H1 (cell line): ENCODE measurements around the gene GATC. TPM values are rescaled to one million over a fixed set of nuclear protein-coding genes. Genes with fewer than 3 reads are reported as not detected.
A peak's percentile ranks its signal among the peaks of the same experiment; 100 is the strongest.

ENCODE experiments used
- CTCF ChIA-PET: fragments of 300-600 bp; sonication (Branson Sonifier 250); formaldehyde crosslinking; loops from one replicate; lab custom pipeline; 2021; ENCODE audit not compliant: partially characterized antibody; lab: Charles Lee
- POLR2A ChIA-PET: fragments of 300-600 bp; sonication (Branson Sonifier 250); formaldehyde crosslinking; loops from one replicate; lab custom pipeline; 2021; ENCODE audit warnings: inconsistent platforms; ENCODE audit not compliant: partially characterized antibody; lab: Charles Lee
- DNase-seq, 2 experiments: peaks; one replicate each; pipeline versions ENCODE4 v3.0.0 to v3.0.0-alpha.2; 2010 to 2022; ENCODE audit warnings: low spot score in 2 of 2, low read depth in 1 of 2, mixed read lengths in 1 of 2
- FAIRE-seq: peaks from 2 replicates; lab custom pipeline; 2011; peaks lifted over from hg19 to GRCh38; lab: Jason Lieb, UNC
- H2AFZ ChIP-seq: 2 replicates; pipeline ENCODE4 v1.8.1; 2012; ENCODE audit warnings: low read length, inconsistent platforms
- H2AK5ac ChIP-seq: 2 replicates; pipeline ENCODE4 v1.6.1; 2013; ENCODE audit warnings: low read depth, low read length
- H2BK120ac ChIP-seq: replicated peaks from 2 replicates; pipeline ENCODE3; 2013; ENCODE audit warnings: low read depth, low read length, inconsistent platforms
- H2BK12ac ChIP-seq: 2 replicates; pipeline ENCODE4 v1.6.1; 2013; ENCODE audit warnings: low read depth, low read length
- H2BK15ac ChIP-seq: 2 replicates; pipeline ENCODE4 v1.6.1; 2013; ENCODE audit warnings: low read length
- H2BK20ac ChIP-seq: 2 replicates; pipeline ENCODE4 v1.6.1; 2013; ENCODE audit warnings: low read length
- H2BK5ac ChIP-seq: 2 replicates; pipeline ENCODE4 v1.6.1; 2013; ENCODE audit warnings: low read depth, low read length
- H3K14ac ChIP-seq: 2 replicates; pipeline ENCODE4 v1.6.1; 2013; ENCODE audit warnings: inconsistent platforms; ENCODE audit not compliant: insufficient read length
- H3K18ac ChIP-seq: 2 replicates; pipeline ENCODE4 v1.6.1; 2013; ENCODE audit warnings: low read length; ENCODE audit errors: extremely low read depth
- H3K23ac ChIP-seq: 2 replicates; pipeline ENCODE4 v1.6.1; 2013; ENCODE audit warnings: inconsistent platforms; ENCODE audit not compliant: insufficient read length
- H3K23me2 ChIP-seq: 2 replicates; pipeline ENCODE4 v1.6.1; 2013; ENCODE audit warnings: low read depth, low read length
- H3K27ac ChIP-seq: 2 replicates; pipeline ENCODE4 v1.6.1; 2011; ENCODE audit warnings: low read depth, low read length, inconsistent platforms
- H3K27me3 ChIP-seq, 4 experiments: replicated peaks in 1 of 4; 1 replicate in 1 of 4; 2 replicates in 3 of 4; pipeline versions ENCODE4 v1.6.1 to v1.8.1; 2011 to 2013; ENCODE audit warnings: low read length in 3 of 4, mild to moderate bottlenecking in 3 of 4, inconsistent platforms in 2 of 4, mixed read lengths in 2 of 4, moderate library complexity in 1 of 4; ENCODE audit not compliant: control insufficient read depth in 3 of 4, insufficient read depth in 3 of 4; ENCODE audit errors: extremely low read depth in 1 of 4
- H3K36me3 ChIP-seq, 4 experiments: 2 replicates each; pipeline versions ENCODE4 v1.6.1 to v1.8.1; 2011 to 2013; ENCODE audit warnings: mild to moderate bottlenecking in 4 of 4, low read length in 3 of 4, moderate library complexity in 2 of 4, control low read depth in 1 of 4, inconsistent platforms in 1 of 4; ENCODE audit not compliant: insufficient read depth in 4 of 4, control insufficient read depth in 2 of 4
- H3K4ac ChIP-seq: replicated peaks from 2 replicates; pipeline ENCODE3; 2013; ENCODE audit warnings: low read length, low read depth, mixed read lengths, inconsistent platforms; ENCODE audit not compliant: insufficient read length
- H3K4me1 ChIP-seq, 4 experiments: replicated peaks in 1 of 4; 1 replicate in 1 of 4; 2 replicates in 3 of 4; pipeline versions ENCODE4 v1.6.1 to v1.8.1; 2011 to 2013; ENCODE audit warnings: low read length in 3 of 4, inconsistent platforms in 2 of 4, mixed read lengths in 1 of 4; ENCODE audit not compliant: insufficient read depth in 4 of 4, control insufficient read depth in 3 of 4
- H3K4me2 ChIP-seq, 2 experiments: 2 replicates each; pipeline versions ENCODE4 v1.6.1 to v1.8.1; 2011 to 2013; ENCODE audit warnings: low read depth in 2 of 2, low read length in 2 of 2, control low read depth in 1 of 2, inconsistent platforms in 1 of 2, mild to moderate bottlenecking in 1 of 2; ENCODE audit not compliant: insufficient read depth in 1 of 2
- H3K4me3 ChIP-seq, 4 experiments: fragments of 200-600, 300-600 bp in 1 of 4; sonication (generic), shearing (Covaris generic), sonication (Bioruptor Twin) in 1 of 4; 2 replicates each; pipeline versions ENCODE4 v1.5.1 to v1.8.1; 2011 to 2016; ENCODE audit warnings: low read length in 4 of 4, low read depth in 3 of 4, control low read depth in 2 of 4, inconsistent platforms in 2 of 4, mild to moderate bottlenecking in 2 of 4, mixed read lengths in 1 of 4, moderate library complexity in 1 of 4; ENCODE audit not compliant: insufficient read depth in 2 of 4; ENCODE audit errors: extremely low read depth in 1 of 4
- H3K56ac ChIP-seq: replicated peaks from 2 replicates; pipeline ENCODE3; 2013; ENCODE audit warnings: low read depth, mild to moderate bottlenecking, mixed read lengths, low read length, inconsistent platforms; ENCODE audit not compliant: insufficient read length
- H3K79me1 ChIP-seq: 2 replicates; pipeline ENCODE4 v1.6.1; 2013; ENCODE audit warnings: low read depth, low read length, control low read depth
- H3K79me2 ChIP-seq, 2 experiments: 2 replicates each; pipeline versions ENCODE4 v1.6.1 to v1.8.1; 2012 to 2013; ENCODE audit warnings: low read length in 2 of 2, mild to moderate bottlenecking in 2 of 2, inconsistent platforms in 1 of 2; ENCODE audit not compliant: insufficient read depth in 2 of 2, control insufficient read depth in 1 of 2
- H3K9ac ChIP-seq, 4 experiments: replicated peaks in 1 of 4; 1 replicate in 1 of 4; 2 replicates in 3 of 4; pipeline versions ENCODE4 v1.6.1 to v1.8.1; 2011 to 2013; ENCODE audit warnings: low read depth in 3 of 4, low read length in 3 of 4, control low read depth in 2 of 4, mild to moderate bottlenecking in 2 of 4, moderate library complexity in 2 of 4, inconsistent platforms in 1 of 4; ENCODE audit errors: extremely low read depth in 1 of 4
- H3K9me3 ChIP-seq, 2 experiments: 2 replicates each; pipeline versions ENCODE4 v1.6.1 to v1.8.1; 2012 to 2013; ENCODE audit warnings: mild to moderate bottlenecking in 2 of 2, moderate library complexity in 2 of 2, control low read depth in 1 of 2, inconsistent platforms in 1 of 2, low read depth in 1 of 2, low read length in 1 of 2, mixed read lengths in 1 of 2; ENCODE audit not compliant: insufficient read depth in 2 of 2
- H4K20me1 ChIP-seq, 2 experiments: replicated peaks in 1 of 2; 2 replicates each; pipeline versions ENCODE3 to v1.8.1; 2011 to 2013; ENCODE audit warnings: inconsistent platforms in 2 of 2, low read length in 2 of 2, mild to moderate bottlenecking in 1 of 2; ENCODE audit not compliant: insufficient read depth in 2 of 2, control insufficient read depth in 1 of 2
- H4K5ac ChIP-seq: 2 replicates; pipeline ENCODE4 v1.6.1; 2013; ENCODE audit warnings: low read length, low read depth, mixed read lengths, inconsistent platforms; ENCODE audit not compliant: insufficient read length
- H4K8ac ChIP-seq: 2 replicates; pipeline ENCODE4 v1.8.0; 2013; ENCODE audit warnings: mild to moderate bottlenecking, moderate library complexity, low read length, inconsistent platforms; ENCODE audit not compliant: insufficient read depth; ENCODE audit errors: extremely low read depth
- H4K91ac ChIP-seq: replicated peaks from 2 replicates; pipeline ENCODE3; 2013; ENCODE audit warnings: low read length, mixed read lengths, inconsistent platforms; ENCODE audit not compliant: insufficient read length
- CREB1 ChIP-seq: IDR thresholded peaks from 2 replicates; pipeline ENCODE4 v1.6.1; 2012; ENCODE audit warnings: inconsistent platforms
- KDM1A ChIP-seq: fragments of 200-600, 300-600 bp; sonication (generic); IDR thresholded peaks from 2 replicates; pipeline ENCODE4 v1.7.1; 2016; ENCODE audit warnings: mild to moderate bottlenecking, low read length, borderline replicate concordance
- WGBS, 2 experiments: shearing (Covaris generic) in 1 of 2; methylation state at CpG; one replicate each; pipeline versions ENCODE4 v1.1.6 to v1.1.7; 2013 to 2015; ENCODE audit warnings: low lambda C conversion rate in 2 of 2, mixed read lengths in 2 of 2, inconsistent platforms in 1 of 2, low coverage in 1 of 2, missing lambda C conversion rate in 1 of 2; ENCODE audit not compliant: insufficient replicate concordance in 2 of 2, insufficient coverage in 1 of 2, insufficient read length in 1 of 2; ENCODE audit errors: extremely low coverage in 1 of 2, missing lambda C conversion rate in 1 of 2; 5-methylcytosine and 5-hydroxymethylcytosine counted together
- polyA plus RNA-seq, 7 experiments: library from polyadenylated mRNA; depleted of rRNA in 3 of 7; stranded (reverse) in 5 of 7; unstranded in 2 of 7; fragments of >200 nt in 5 of 7; fragments of 200-250 nt in 2 of 7; gene quantifications; 1 replicate in 5 of 7; 2 replicates in 1 of 7; 4 replicates in 1 of 7; pipeline versions ENCODE4 v1.2.1 to v1.2.3, GENCODE V29; 2011 to 2013; ENCODE audit warnings: missing spikeins in 2 of 7, mixed read lengths in 2 of 7
- total RNA-seq: library from RNA; stranded (reverse); fragmentation: NEBNext Ultra II Directional; extraction: Animal tissue kit (Norgen Biotek cat#: 25700); gene quantifications from 2 replicates; pipeline ENCODE4 v1.2.1, GENCODE V29; 2021

The GATC gene
- total and polyA plus RNA-seq, 2 of the 8 experiments (the other 6 are each of a cell fraction or from before 2014, with no cell fraction given) = 13.2 to 30.4 TPM

DNA sequence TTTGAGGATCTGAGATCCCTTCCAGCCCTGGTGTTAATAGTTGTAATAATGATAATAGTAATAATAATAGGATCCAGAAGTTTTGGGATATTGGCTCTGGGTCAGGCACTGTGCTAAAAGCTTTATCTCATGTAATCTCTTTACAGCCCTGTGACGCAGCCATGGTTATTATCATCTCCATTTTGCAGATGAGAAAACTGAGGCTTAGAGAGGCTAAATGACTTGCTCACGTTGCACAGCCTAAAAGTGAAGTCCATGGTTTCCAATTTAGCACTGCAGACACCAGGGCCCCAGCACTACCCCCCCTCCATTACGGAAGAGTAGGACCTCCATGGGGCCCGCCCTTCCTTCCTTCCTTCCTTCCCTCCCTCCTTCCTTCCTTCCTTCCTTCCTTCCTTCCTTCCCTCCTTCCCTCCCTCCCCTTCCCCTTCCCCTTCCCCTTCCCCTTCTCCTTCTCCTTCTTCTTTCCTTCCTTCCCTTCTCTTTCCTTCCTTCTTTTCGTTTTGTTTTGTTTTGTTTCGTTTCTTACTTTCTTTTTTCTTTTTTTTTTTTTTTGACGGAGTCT lies 23.3 kb upstream of the GATC start:
- H2BK20ac ChIP-seq = no peak overlapping the region
- H3K27ac ChIP-seq = no peak overlapping the region
- no peaks in the 10 kb centered on the region for H3K23me2 ChIP-seq
- no peak overlapping the region for H3K4ac ChIP-seq
- no peak overlapping the region for H3K18ac ChIP-seq
- FAIRE-seq (no peak), DNase-seq (no peak)
- no peak overlapping the region for H3K23ac ChIP-seq
- no peaks in the 10 kb centered on the region for H3K36me3 ChIP-seq
- no peak overlapping the region for H4K91ac ChIP-seq
- H2AFZ ChIP-seq = no peak overlapping the region
- H3K9ac ChIP-seq = no peak overlapping the region
- H3K4me2 ChIP-seq = no peak overlapping the region
- TF ChIP-seq CREB1 (no peak), KDM1A (0 out of 2 replicates have a peak, but pooled peaks have one; percentile 43)
- H2BK5ac ChIP-seq = no peak overlapping the region
- H4K20me1 ChIP-seq = no peaks in the 10 kb centered on the region
- H2BK15ac ChIP-seq = no peak overlapping the region
- no peaks in the 10 kb centered on the region for H3K9me3 ChIP-seq
- no peaks in the 10 kb centered on the region for H3K27me3 ChIP-seq
- no peak overlapping the region for H3K56ac ChIP-seq
- no peak overlapping the region for H2BK120ac ChIP-seq
- no peaks in the 10 kb centered on the region for H3K79me1 ChIP-seq
- no peak overlapping the region for H2BK12ac ChIP-seq
- 85% methylated on average over 3 of the region's 7 CpGs; no CpG with 5 or more reads in 1 of the 2 experiments for WGBS, 2 experiments
- no peak overlapping the region for H2AK5ac ChIP-seq
- H3K79me2 ChIP-seq = no peaks in the 10 kb centered on the region
- no peak overlapping the region for H3K4me3 ChIP-seq
- H4K5ac ChIP-seq = no peak overlapping the region
- H3K4me1 ChIP-seq = peaks cover 0 to 4% (median 0%) of the 10 kb centered on the region in 4 experiments; a peak in 1 of 7 replicates
- POLR2A ChIA-PET = interaction anchor here (0.7 to 1.7 kb wide), 3 partner anchors 15 to 56 kb away, joined by 3 to 4 read pairs (median 4); partner anchors contain the start of gene COX6A1
- H3K14ac ChIP-seq = no peak overlapping the region
- CTCF ChIA-PET = interaction anchor here (0.6 to 2.0 kb wide), 9 partner anchors 15 to 96 kb away, joined by 3 to 15 read pairs (median 4); partner anchors contain the start of gene COX6A1
- no peak overlapping the region for H4K8ac ChIP-seq
